Measurements from ENCODE around the gene CFAP52. TPM values are rescaled to one million over a fixed set of nuclear protein-coding genes. Genes with fewer than 3 reads are reported as not detected.

The CFAP52 gene
- polyA plus RNA-seq, 1 donor (not counting 4 experiments of a cell fraction or from before 2014, with no cell fraction given): 0.08 TPM

DNA sequence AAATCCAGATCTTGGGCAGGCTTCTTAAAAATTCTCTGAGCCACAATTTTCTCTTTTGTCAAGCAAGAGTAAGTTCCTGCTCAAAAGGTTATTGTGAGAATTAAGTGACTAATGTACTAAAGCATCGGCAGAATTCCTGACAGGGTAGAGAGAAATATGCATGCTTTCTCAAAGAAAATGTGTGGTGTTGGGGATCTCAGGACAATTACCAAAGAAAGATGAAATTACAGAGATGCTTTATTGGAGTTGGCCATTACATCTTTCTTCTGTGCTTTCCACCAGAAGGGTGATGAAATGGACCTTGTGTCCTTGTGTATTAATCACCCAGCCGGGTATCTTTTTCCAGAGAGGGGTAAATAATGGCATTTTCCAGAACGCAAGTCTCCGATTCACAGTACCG, 67.2 kb downstream of the CFAP52 start:
- Histone ChIP-seq H4K20me1 (ENCODE audit: control insufficient read depth, extremely low read depth, insufficient read depth, low read length) (no peaks in the 10 kb centered on the region), H3K9ac (ENCODE audit: control insufficient read depth, extremely low read depth, insufficient read depth, low read length) (no peak overlapping the region), H3K36me3 (ENCODE audit: control insufficient read depth in 2 of 2, extremely low read depth in 1 of 2, insufficient read depth in 2 of 2, low read length in 2 of 2) (no peaks in the 10 kb centered on the region), H3K4me1 (ENCODE audit: control insufficient read depth, extremely low read depth, insufficient read depth, low read length) (peaks cover 20% of the 10 kb centered on the region), H3K9me1 (ENCODE audit: control insufficient read depth, extremely low read depth, insufficient read depth, low read length) (no peaks in the 10 kb centered on the region), H3K4me3 (ENCODE audit: control insufficient read depth in 2 of 3, extremely low read depth in 1 of 3, insufficient read depth in 2 of 3, low read depth in 1 of 3, low read length in 3 of 3) (no peak overlapping the region), H2AFZ (ENCODE audit: control insufficient read depth, low read length) (no peak overlapping the region), H3K9me3 (ENCODE audit: control insufficient read depth, low read depth, low read length) (no peaks in the 10 kb centered on the region), H3K27ac (ENCODE audit: control insufficient read depth, insufficient read depth, low read length) (no peak overlapping the region), H3K79me2 (ENCODE audit: control insufficient read depth, insufficient read depth, low read length) (peaks cover 14% of the 10 kb centered on the region), H3K27me3 (ENCODE audit: control insufficient read depth, extremely low read depth, insufficient read depth, low read length) (no peaks in the 10 kb centered on the region), H3K4me2 (ENCODE audit: control insufficient read depth, extremely low read depth, insufficient read depth, low read depth, low read length) (no peak overlapping the region)
- DNase-seq (ENCODE audit: low read depth, low spot score) (no peak), FAIRE-seq (no peak)
- dilution Hi-C loops (cut with MboI; ENCODE audit: extremely low pct_ligation_motif_present, low sequenced_read_pairs): no loop called here
- no peak for TF ChIP-seq EZH2 (IDR thresholded peaks at IDR 0.05; ENCODE audit: low read length)
- TF ChIP-seq, protein P1, sequence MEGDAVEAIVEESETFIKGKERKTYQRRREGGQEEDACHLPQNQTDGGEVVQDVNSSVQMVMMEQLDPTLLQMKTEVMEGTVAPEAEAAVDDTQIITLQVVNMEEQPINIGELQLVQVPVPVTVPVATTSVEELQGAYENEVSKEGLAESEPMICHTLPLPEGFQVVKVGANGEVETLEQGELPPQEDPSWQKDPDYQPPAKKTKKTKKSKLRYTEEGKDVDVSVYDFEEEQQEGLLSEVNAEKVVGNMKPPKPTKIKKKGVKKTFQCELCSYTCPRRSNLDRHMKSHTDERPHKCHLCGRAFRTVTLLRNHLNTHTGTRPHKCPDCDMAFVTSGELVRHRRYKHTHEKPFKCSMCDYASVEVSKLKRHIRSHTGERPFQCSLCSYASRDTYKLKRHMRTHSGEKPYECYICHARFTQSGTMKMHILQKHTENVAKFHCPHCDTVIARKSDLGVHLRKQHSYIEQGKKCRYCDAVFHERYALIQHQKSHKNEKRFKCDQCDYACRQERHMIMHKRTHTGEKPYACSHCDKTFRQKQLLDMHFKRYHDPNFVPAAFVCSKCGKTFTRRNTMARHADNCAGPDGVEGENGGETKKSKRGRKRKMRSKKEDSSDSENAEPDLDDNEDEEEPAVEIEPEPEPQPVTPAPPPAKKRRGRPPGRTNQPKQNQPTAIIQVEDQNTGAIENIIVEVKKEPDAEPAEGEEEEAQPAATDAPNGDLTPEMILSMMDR (optimal IDR thresholded peaks at IDR 0.05 in 1 of 3, IDR thresholded peaks at IDR 0.05 in 1 of 3, conservative IDR thresholded peaks at IDR 0.05 in 1 of 3; ENCODE audit: extremely low read depth in 1 of 3, insufficient read depth in 2 of 3, low read length in 3 of 3): no peak

DNA sequence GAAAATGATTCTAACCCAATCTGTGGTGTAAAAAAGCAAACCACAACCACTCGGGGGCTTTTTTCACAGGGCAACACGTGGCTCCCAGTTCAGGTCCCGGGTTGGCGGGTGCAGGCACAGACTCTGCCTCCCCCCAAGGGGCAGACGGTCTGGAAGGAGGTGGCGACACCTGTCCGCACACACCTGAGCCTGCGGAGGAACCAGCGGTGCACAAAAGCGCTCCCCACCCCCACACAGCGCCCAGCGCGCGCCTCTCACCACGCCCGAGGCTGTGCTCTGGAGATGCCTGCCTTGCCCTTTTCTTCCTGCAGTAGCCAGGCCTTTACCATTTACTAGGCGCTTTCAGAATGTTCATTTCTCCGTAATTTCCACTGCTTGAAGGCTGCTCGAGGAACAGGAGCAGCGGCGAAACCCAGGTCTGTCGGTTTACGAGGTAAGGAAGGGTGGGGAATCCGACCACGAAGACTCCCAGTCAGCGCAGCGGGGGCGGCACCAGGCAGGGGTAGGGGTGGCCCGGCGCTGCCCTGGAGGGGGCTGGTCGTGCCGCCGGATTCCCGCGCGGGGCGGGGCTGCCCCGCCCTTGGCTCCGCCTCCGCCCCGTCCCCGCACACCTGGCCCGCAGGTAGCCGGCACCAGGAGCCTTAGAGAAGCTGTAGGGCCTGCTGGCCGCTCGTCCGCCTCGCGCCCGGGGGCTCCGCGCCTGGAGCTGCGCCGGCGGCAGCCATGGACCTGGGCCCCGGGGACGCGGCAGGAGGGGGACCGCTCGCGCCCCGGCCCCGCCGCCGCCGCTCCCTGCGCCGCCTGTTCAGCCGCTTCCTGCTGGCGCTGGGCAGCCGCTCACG, 68.7 kb downstream of the CFAP52 start, which contains the start of gene USP43:
Gene USP43, plus strand, starts transcription at position 608 of the 842 bp plus-strand sequence. Its CDS starts 116 bp downstream, at position 724.
- TF ChIP-seq EZH2 (IDR thresholded peaks at IDR 0.05; ENCODE audit: low read length): no peak
- TF ChIP-seq, protein P1 (optimal IDR thresholded peaks at IDR 0.05 in 1 of 3, IDR thresholded peaks at IDR 0.05 in 1 of 3, conservative IDR thresholded peaks at IDR 0.05 in 1 of 3; ENCODE audit: extremely low read depth in 1 of 3, insufficient read depth in 2 of 3, low read length in 3 of 3): peak in 2 of 3 experiments; percentile 1 to 10
- Histone ChIP-seq H3K9me1 (ENCODE audit: control insufficient read depth, extremely low read depth, insufficient read depth, low read length) (no peaks in the 10 kb centered on the region), H3K9me3 (ENCODE audit: control insufficient read depth, low read depth, low read length) (no peaks in the 10 kb centered on the region), H3K4me1 (ENCODE audit: control insufficient read depth, extremely low read depth, insufficient read depth, low read length) (peaks cover 22% of the 10 kb centered on the region), H3K27ac (ENCODE audit: control insufficient read depth, insufficient read depth, low read length) (peak within 1 kb of the TSS; percentile 78), H4K20me1 (ENCODE audit: control insufficient read depth, extremely low read depth, insufficient read depth, low read length) (no peaks in the 10 kb centered on the region), H3K27me3 (ENCODE audit: control insufficient read depth, extremely low read depth, insufficient read depth, low read length) (no peaks in the 10 kb centered on the region), H2AFZ (ENCODE audit: control insufficient read depth, low read length) (peak within 1 kb of the TSS; percentile 92), H3K9ac (ENCODE audit: control insufficient read depth, extremely low read depth, insufficient read depth, low read length) (peak within 1 kb of the TSS; percentile 84), H3K36me3 (ENCODE audit: control insufficient read depth in 2 of 2, extremely low read depth in 1 of 2, insufficient read depth in 2 of 2, low read length in 2 of 2) (no peaks in the 10 kb centered on the region), H3K79me2 (ENCODE audit: control insufficient read depth, insufficient read depth, low read length) (peaks cover 22% of the 10 kb centered on the region), H3K4me3 (ENCODE audit: control insufficient read depth in 2 of 3, extremely low read depth in 1 of 3, insufficient read depth in 2 of 3, low read depth in 1 of 3, low read length in 3 of 3) (peak within 1 kb of the TSS; percentile 73 to 87 (median 86)), H3K4me2 (ENCODE audit: control insufficient read depth, extremely low read depth, insufficient read depth, low read depth, low read length) (peak within 1 kb of the TSS; percentile 81)
- FAIRE-seq (no peak), DNase-seq (ENCODE audit: low read depth, low spot score) (no peak)
- dilution Hi-C loops (cut with MboI; ENCODE audit: extremely low pct_ligation_motif_present, low sequenced_read_pairs): no loop called here
